Measurements from ENCODE around the gene KRAS.

Gene KRAS

DNA sequence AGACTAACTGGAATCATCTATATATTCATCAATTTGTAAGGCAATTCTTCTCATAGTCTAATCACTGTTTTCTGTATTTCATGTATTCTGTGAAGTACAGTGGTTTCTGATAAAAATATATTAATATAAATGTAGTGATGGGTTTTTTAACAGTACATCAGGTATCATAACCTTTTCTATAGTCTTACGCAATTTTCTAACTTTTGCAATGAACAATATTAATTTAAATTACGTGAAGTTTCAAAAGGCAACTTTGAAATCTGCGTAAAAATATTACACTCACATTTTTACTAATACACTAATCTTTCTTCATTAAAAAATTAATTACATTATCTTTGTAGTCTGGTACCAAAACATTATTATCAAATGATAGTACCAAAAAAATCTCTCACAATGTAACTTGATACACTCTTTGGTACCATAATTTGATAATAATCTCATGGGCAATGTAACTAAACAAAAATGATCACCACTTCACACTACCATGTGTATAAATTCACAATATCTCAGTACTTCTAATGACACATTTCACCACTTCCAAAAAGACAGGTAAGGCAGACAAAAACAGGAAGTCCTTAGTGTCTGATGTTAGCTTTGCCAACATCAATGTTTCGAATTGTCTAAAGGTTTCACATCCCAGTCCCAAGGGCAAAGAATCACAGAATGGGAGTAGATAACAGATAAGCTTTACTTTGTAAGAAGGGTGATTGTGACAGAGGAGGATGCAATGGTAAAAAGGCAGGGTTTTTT, 64.5 kb downstream of the KRAS start:
- TF ChIP-seq, protein P1, sequence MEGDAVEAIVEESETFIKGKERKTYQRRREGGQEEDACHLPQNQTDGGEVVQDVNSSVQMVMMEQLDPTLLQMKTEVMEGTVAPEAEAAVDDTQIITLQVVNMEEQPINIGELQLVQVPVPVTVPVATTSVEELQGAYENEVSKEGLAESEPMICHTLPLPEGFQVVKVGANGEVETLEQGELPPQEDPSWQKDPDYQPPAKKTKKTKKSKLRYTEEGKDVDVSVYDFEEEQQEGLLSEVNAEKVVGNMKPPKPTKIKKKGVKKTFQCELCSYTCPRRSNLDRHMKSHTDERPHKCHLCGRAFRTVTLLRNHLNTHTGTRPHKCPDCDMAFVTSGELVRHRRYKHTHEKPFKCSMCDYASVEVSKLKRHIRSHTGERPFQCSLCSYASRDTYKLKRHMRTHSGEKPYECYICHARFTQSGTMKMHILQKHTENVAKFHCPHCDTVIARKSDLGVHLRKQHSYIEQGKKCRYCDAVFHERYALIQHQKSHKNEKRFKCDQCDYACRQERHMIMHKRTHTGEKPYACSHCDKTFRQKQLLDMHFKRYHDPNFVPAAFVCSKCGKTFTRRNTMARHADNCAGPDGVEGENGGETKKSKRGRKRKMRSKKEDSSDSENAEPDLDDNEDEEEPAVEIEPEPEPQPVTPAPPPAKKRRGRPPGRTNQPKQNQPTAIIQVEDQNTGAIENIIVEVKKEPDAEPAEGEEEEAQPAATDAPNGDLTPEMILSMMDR (IDR thresholded peaks at IDR 0.05; ENCODE audit: extremely low read depth, missing control alignments), result no peak
- DNase-seq (ENCODE audit: low spot score), result no peak

DNA sequence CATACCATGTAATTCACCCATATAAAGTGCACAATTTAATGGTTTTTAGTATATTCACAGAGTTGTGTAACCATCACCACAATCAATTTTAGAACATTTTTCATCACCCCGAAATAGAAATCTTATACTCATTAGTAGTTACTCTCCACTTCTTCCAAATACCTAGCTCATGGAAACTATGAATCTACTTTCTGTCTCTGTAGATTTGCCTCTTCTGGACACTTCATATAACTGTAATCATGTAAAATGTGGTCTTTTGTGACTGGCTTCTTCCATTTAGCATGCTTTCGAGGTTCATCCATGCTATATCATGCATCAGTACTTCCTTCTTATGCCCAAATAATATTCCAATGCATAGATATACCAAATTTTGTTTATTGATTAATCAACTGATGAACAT, 66.6 kb downstream of the KRAS start:
- DNase-seq (ENCODE audit: low spot score), result no peak
- TF ChIP-seq, protein P1 (IDR thresholded peaks at IDR 0.05; ENCODE audit: extremely low read depth, missing control alignments), result no peak

DNA sequence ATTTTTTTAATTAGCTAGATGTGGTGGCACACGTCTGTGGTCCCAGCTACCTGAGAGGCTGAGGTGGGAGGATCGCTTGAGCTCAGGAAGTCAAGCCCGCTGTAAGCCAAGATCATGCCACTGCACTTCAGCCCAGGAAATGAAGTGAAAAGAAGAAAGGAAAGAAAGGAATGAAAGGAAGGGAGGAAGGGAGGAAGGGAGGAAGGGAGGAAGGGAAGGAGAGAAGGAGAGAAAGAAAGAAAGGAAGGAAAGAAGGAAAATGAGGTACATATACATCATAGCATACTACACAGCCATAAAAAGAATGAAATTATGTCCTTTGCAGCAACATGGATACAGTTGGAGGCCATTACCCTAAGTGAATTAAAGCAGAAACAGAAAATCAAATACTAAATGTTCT, 68.0 kb downstream of the KRAS start:
- TF ChIP-seq, protein P1 (IDR thresholded peaks at IDR 0.05; ENCODE audit: extremely low read depth, missing control alignments), result no peak
- DNase-seq (ENCODE audit: low spot score), result no peak

DNA sequence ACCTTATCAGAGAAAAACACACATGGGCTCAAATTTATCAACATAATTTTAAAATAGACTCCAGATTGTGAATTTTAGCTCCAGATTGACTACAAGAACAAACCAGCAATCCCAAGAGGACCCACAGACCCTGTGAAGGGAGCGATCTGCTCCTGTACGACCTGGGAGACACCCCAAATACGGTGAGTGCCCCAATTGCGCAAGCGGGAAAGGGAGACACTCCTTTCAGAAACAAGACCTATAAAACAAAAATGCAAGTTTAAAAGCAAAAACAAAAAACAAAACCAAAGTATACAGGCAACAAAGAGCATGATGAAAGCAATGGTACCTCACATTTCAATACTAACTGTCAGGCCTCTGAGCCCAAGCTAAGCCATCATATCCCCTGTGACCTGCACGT, 87.9 kb downstream of the KRAS start:
- TF ChIP-seq, protein P1 (IDR thresholded peaks at IDR 0.05; ENCODE audit: extremely low read depth, missing control alignments), result no peak
- no peak for DNase-seq (ENCODE audit: low spot score)

DNA sequence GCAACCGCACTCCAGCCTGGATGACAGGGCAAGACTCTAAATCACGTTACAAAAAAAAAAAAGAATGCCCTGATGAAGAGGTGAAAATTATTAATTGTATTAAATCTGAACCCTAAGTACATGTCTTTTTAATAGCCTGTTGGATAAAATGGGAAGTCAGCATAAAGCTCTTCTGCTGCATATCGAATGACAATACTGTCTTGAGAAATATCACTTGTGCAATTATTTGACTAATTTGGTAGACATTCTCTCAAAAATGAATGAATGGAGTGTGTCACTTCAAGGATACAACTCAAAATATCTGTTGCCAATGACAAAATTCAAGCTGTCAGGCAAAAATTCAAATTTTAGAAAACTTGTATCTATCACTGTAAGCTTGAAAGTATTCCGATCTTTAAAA, 94.7 kb downstream of the KRAS start:
- no peak for DNase-seq (ENCODE audit: low spot score)
- TF ChIP-seq, protein P1 (IDR thresholded peaks at IDR 0.05; ENCODE audit: extremely low read depth, missing control alignments), result no peak

DNA sequence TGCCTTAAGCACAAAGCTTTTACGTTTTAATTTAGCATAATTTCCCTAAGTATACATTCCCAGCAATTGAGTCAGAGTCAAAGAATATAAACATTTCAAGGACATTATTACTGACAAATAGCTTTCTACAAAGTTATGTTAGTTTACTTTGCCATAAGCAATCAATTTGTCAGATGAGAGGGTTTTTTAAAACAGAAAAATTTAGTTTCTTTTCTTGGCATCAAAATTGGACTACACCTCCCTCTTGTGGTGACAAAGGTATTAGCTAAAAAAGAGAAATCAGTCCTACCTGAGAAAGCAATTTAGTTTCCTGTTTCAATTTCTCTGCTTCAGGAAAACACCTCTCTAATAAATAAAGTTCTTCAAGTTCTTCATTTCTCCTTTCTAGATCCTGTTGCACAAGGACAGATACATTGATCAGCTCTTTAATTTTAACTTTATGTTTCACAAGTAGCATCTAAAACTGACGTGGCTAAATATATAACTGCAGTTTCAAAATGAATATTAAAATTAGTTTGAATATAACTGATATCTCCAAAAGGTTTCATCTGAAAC, 95.6 kb downstream of the KRAS start:
- DNase-seq (ENCODE audit: low spot score), result peak; percentile 48

More for the DNA sequence above, 95.6 kb downstream of the KRAS start:
- TF ChIP-seq, protein P1 (IDR thresholded peaks at IDR 0.05; ENCODE audit: extremely low read depth, missing control alignments), result no peak
